Endodermal cell (in vitro differentiated cells): ENCODE results near the gene MESP1. TPM values are rescaled to one million over a fixed set of nuclear protein-coding genes. Genes with fewer than 3 reads are reported as not detected.

Experiments
- DNase-seq: peaks from one replicate; pipeline ENCODE4 v3.0.0-alpha.2; 2017
- H3K27ac ChIP-seq: 2 replicates; pipeline ENCODE4 v1.5.1; 2013; ENCODE audit warnings: mild to moderate bottlenecking, low read depth, low read length, moderate library complexity
- H3K27me3 ChIP-seq: 2 replicates; pipeline ENCODE4 v1.6.1; 2013; ENCODE audit warnings: mild to moderate bottlenecking, low read length, moderate library complexity; ENCODE audit not compliant: insufficient read depth, control insufficient read depth, poor library complexity, severe bottlenecking
- H3K36me3 ChIP-seq: 2 replicates; pipeline ENCODE4 v1.7.0; 2013; ENCODE audit warnings: mild to moderate bottlenecking, low read length, moderate library complexity; ENCODE audit not compliant: control insufficient read depth, insufficient read depth
- H3K4me1 ChIP-seq: one replicate; pipeline ENCODE4 v1.7.0; 2013; ENCODE audit warnings: low read length; ENCODE audit not compliant: control insufficient read depth, insufficient read depth
- H3K4me3 ChIP-seq: 2 replicates; pipeline ENCODE4 v1.5.1; 2013; ENCODE audit warnings: mild to moderate bottlenecking, low read length, moderate library complexity
- H3K9ac ChIP-seq: 2 replicates; pipeline ENCODE4 v1.6.1; 2013; ENCODE audit warnings: mild to moderate bottlenecking, low read length, moderate library complexity; ENCODE audit not compliant: poor library complexity, severe bottlenecking; ENCODE audit errors: extremely low read depth
- H3K9me3 ChIP-seq: 2 replicates; pipeline ENCODE4 v1.6.1; 2013; ENCODE audit warnings: mild to moderate bottlenecking, low read length, moderate library complexity; ENCODE audit not compliant: control insufficient read depth
- H3K27ac Mint-ChIP-seq: 2 replicates; pipeline ENCODE4 v1.8.0; 2020; ENCODE audit warnings: mixed read lengths
- H3K27me3 Mint-ChIP-seq: 2 replicates; pipeline ENCODE4 v1.8.0; 2021; ENCODE audit warnings: mild to moderate bottlenecking, mixed read lengths; ENCODE audit not compliant: insufficient read depth
- H3K36me3 Mint-ChIP-seq: 2 replicates; pipeline ENCODE4 v1.8.0; 2020; ENCODE audit warnings: low read depth, mixed read lengths
- H3K4me1 Mint-ChIP-seq: 2 replicates; pipeline ENCODE4 v1.8.0; 2020; ENCODE audit warnings: mixed read lengths
- H3K4me3 Mint-ChIP-seq: 2 replicates; pipeline ENCODE4 v1.8.0; 2020; ENCODE audit warnings: mild to moderate bottlenecking, moderate library complexity, mixed read lengths
- H3K9me3 Mint-ChIP-seq: 2 replicates; pipeline ENCODE4 v1.8.0; 2020; ENCODE audit warnings: mild to moderate bottlenecking, mixed read lengths
- WGBS, 2 experiments: methylation state at CpG; one replicate each; pipeline versions ENCODE4 v1.1.5 to v1.1.7; 2013; ENCODE audit warnings: missing lambda C conversion rate in 2 of 2, mixed read lengths in 1 of 2; ENCODE audit not compliant: insufficient coverage in 1 of 2, insufficient read length in 1 of 2; 5-methylcytosine and 5-hydroxymethylcytosine counted together
- total RNA-seq, 2 donors: library from RNA; stranded (reverse); fragmentation: NEBNext Ultra II Directional in 1 of 2; extraction: Animal tissue kit (Norgen Biotek cat#: 25700) in 1 of 2; gene quantifications; 2 replicates in 1 of 2; 3 replicates in 1 of 2; pipeline ENCODE4 v1.2.1, GENCODE V29; 2021
- TF ChIP-seq, protein P1 (sequence below): fragments of 200-600 bp; sonication (generic); conservative IDR thresholded peaks from 2 replicates; pipeline ENCODE4 v1.5.0; 2021; ENCODE audit warnings: antibody characterized with exemption, mild to moderate bottlenecking

Gene MESP1
- total RNA-seq, 2 donors from 2014 or later = 0.22 TPM; not detected in 1

DNA sequence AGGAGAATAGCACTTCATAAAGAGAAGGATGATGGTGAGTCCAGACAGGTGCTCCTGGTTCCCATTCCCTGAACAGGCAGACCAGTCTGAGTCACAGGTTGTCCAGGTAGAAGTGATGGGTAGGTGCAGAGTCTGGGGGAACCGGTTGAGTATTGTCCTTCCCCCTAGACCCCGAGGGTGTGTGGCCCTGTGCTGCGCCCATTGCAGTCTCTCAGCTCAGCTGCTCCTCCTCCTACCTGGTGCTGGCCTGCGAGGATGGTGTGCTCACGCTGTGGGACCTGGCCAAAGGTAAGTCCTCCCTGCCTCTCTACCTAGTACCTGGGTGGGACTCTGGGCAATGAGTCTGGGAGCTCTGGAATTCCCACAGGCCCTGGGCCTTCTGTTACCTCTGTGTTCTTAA, 19.8 kb downstream of the MESP1 start:
- Histone ChIP-seq H3K36me3 (no peaks in the 10 kb centered on the region), H3K27me3 (peaks cover 35% of the 10 kb centered on the region), H3K27ac (no peak overlapping the region), H3K9me3 (no peaks in the 10 kb centered on the region), H3K9ac (no peak overlapping the region), H3K4me3 (no peak overlapping the region), H3K4me1 (no peaks in the 10 kb centered on the region)
- no peak for DNase-seq
- H3K4me1 Mint-ChIP-seq = no peaks in the 10 kb centered on the region
- H3K9me3 Mint-ChIP-seq = no peaks in the 10 kb centered on the region
- H3K27me3 Mint-ChIP-seq = peaks cover 47% of the 10 kb centered on the region
- H3K27ac Mint-ChIP-seq = no peak overlapping the region
- TF ChIP-seq, protein P1, sequence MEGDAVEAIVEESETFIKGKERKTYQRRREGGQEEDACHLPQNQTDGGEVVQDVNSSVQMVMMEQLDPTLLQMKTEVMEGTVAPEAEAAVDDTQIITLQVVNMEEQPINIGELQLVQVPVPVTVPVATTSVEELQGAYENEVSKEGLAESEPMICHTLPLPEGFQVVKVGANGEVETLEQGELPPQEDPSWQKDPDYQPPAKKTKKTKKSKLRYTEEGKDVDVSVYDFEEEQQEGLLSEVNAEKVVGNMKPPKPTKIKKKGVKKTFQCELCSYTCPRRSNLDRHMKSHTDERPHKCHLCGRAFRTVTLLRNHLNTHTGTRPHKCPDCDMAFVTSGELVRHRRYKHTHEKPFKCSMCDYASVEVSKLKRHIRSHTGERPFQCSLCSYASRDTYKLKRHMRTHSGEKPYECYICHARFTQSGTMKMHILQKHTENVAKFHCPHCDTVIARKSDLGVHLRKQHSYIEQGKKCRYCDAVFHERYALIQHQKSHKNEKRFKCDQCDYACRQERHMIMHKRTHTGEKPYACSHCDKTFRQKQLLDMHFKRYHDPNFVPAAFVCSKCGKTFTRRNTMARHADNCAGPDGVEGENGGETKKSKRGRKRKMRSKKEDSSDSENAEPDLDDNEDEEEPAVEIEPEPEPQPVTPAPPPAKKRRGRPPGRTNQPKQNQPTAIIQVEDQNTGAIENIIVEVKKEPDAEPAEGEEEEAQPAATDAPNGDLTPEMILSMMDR = no peak
- H3K36me3 Mint-ChIP-seq = no peaks in the 10 kb centered on the region
- no peak overlapping the region for H3K4me3 Mint-ChIP-seq
- WGBS, 2 experiments = 90% methylated on average over 5 of the region's 5 CpGs; no CpG with 5 or more reads in 1 of the 2 experiments

DNA sequence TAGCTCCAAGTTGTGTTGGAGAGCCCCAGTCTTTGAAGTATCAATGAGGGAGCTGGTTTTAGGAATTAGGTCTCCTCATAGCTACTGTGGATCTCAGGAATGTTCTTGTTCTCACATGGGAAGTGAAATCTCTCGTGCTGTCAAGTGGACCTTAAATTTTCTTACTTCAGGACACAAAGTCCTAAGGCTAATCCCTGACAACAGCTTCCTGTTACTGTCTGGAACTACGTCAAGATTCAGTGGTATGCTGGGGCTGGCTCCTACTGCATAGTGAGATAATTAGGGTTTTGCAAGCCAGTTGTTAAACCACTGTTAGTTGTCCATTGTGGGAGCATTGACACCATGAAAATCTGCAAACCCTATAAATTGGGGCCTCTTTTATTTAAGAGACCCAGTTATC, 22.8 kb downstream of the MESP1 start:
- H3K4me3 Mint-ChIP-seq = no peak overlapping the region
- Histone ChIP-seq H3K9me3 (peaks cover 6% of the 10 kb centered on the region), H3K9ac (no peak overlapping the region), H3K4me3 (no peak overlapping the region), H3K36me3 (no peaks in the 10 kb centered on the region), H3K27ac (no peak overlapping the region), H3K4me1 (no peaks in the 10 kb centered on the region), H3K27me3 (peaks cover 16% of the 10 kb centered on the region)
- DNase-seq = no peak
- no peaks in the 10 kb centered on the region for H3K4me1 Mint-ChIP-seq
- no peaks in the 10 kb centered on the region for H3K36me3 Mint-ChIP-seq
- 81 to 100% methylated on average over 2 of the region's 2 CpGs for WGBS, 2 experiments
- H3K9me3 Mint-ChIP-seq = peaks cover 7% of the 10 kb centered on the region
- H3K27ac Mint-ChIP-seq = no peak overlapping the region
- TF ChIP-seq, protein P1 = no peak
- peaks cover 28% of the 10 kb centered on the region for H3K27me3 Mint-ChIP-seq

DNA sequence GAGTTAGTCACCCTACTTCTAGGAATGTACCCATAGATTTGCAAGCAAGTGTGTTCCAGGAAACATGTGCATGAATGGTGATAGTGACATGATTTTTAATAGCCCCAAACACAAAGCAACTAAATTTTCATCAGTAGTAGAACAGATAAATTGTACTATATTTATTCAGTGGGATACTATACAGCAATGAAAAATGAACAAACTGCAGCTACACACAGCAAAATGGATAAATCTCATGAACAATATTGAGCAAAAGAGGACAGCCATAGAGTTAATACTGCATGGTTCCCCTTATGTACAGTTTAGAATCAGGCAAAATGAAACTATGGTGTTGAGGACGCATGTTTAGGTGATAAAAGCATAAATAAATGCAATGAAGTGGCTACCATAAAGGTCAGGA, 26.0 kb downstream of the MESP1 start:
- H3K9ac ChIP-seq = no peak overlapping the region
- no peaks in the 10 kb centered on the region for H3K4me1 ChIP-seq
- no peak overlapping the region for H3K27ac ChIP-seq
- H3K27me3 Mint-ChIP-seq = peaks cover 24% of the 10 kb centered on the region
- no peak overlapping the region for H3K4me3 ChIP-seq
- H3K36me3 Mint-ChIP-seq = no peaks in the 10 kb centered on the region
- H3K36me3 ChIP-seq = no peaks in the 10 kb centered on the region
- peaks cover 6% of the 10 kb centered on the region for H3K9me3 ChIP-seq
- DNase-seq = no peak
- peaks cover 5% of the 10 kb centered on the region for H3K27me3 ChIP-seq
- H3K4me1 Mint-ChIP-seq = no peaks in the 10 kb centered on the region
- TF ChIP-seq, protein P1 = no peak
- H3K9me3 Mint-ChIP-seq = peaks cover 7% of the 10 kb centered on the region
- no peak overlapping the region for H3K27ac Mint-ChIP-seq
- no peak overlapping the region for H3K4me3 Mint-ChIP-seq
- 88 to 97% methylated on average over 1 of the region's 1 CpG for WGBS, 2 experiments
